ENCODE measurements around the gene VPS45. TPM values are rescaled to one million over a fixed set of nuclear protein-coding genes. Genes with fewer than 3 reads are reported as not detected.

Gene VPS45
- total and polyA plus RNA-seq, 10 donors: 16.2 to 62.8 (median 42.1) TPM

GRCh38 chr1:150065184-150065871, 2.2 kb upstream of the VPS45 start:
- Histone ChIP-seq H3K27ac (peak overlapping the region in 4 of 8 donors; percentile 7 to 93 (median 30)), H3K9me3 (no peaks in the 10 kb centered on the region), H3K27me3 (replicated peaks in 1 of 7) (no peaks in the 10 kb centered on the region), H3K4me3 (no peak overlapping the region), H3K36me3 (peaks cover 0 to 6% (median 0%) of the 10 kb centered on the region in 6 donors), H3K4me1 (peaks cover 3 to 49% (median 34%) of the 10 kb centered on the region in 6 donors)
- WGBS, 5 donors: 70 to 86% (median 75%) methylated on average over 5 of the region's 5 CpGs
- no peak for TF ChIP-seq POLR2AphosphoS5 (IDR thresholded peaks at IDR 0.05)
- no peak for TF ChIP-seq POLR2A (IDR thresholded peaks at IDR 0.05)
- TF ChIP-seq CTCF (IDR thresholded peaks at IDR 0.05 in 8 of 11, conservative IDR thresholded peaks at IDR 0.05 in 3 of 11): no peak
- intact Hi-C loops (cut with DNase I; ENCODE audit: low total_unique reads): no loop called here
- no peak for DNase-seq

DNA sequence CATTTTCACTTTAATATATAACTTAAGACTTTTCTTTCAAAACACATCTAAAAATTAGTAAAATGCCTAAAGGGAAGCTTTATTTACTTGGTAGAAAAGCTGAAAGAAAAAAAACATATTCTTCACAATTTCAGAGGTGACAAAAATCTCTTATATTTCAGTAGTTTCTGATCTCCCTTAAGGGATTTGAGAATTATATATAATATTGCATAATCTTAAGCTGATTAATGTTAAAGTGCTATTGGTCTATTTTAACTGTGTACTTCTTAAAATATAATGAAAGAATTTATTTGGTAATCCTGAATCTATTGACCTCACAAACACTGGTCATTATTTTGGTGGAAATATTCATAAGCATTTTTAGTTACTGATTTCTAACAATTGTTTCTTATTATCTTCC, 1.2 kb upstream of the VPS45 start:
- intact Hi-C loops (cut with DNase I; ENCODE audit: low total_unique reads): no loop called here
- Histone ChIP-seq H3K27ac (peak overlapping the region in 7 of 8 donors; percentile 89 to 95 (median 92)), H3K9me3 (no peaks in the 10 kb centered on the region), H3K27me3 (replicated peaks in 1 of 7) (no peaks in the 10 kb centered on the region), H3K36me3 (peaks cover 0 to 7% (median under 1%) of the 10 kb centered on the region in 6 donors), H3K4me3 (peak overlapping the region in 7 of 8 donors; percentile 64 to 85 (median 70)), H3K4me1 (peaks cover 3 to 55% (median 34%) of the 10 kb centered on the region in 6 donors)
- TF ChIP-seq CTCF (IDR thresholded peaks at IDR 0.05 in 8 of 11, conservative IDR thresholded peaks at IDR 0.05 in 3 of 11) (no peak), POLR2AphosphoS5 (IDR thresholded peaks at IDR 0.05) (no peak), POLR2A (IDR thresholded peaks at IDR 0.05) (no peak)
- DNase-seq: no peak

- H3K27ac ChIP-seq: peak overlapping the region; percentile 88 to 95 (median 92)
- WGBS, 5 donors: 0 to 1% (median 0%) methylated on average over 13 to 18 of the region's 18 CpGs
These were observed 765 bp upstream of the VPS45 start for GRCh38 chr1:150066838-150067183.

More at GRCh38 chr1:150066838-150067183, 765 bp upstream of the VPS45 start:
- no peaks in the 10 kb centered on the region for H3K9me3 ChIP-seq
- TF ChIP-seq POLR2AphosphoS5 (IDR thresholded peaks at IDR 0.05): no peak
- TF ChIP-seq CTCF (IDR thresholded peaks at IDR 0.05 in 8 of 11, conservative IDR thresholded peaks at IDR 0.05 in 3 of 11): no peak
- TF ChIP-seq POLR2A (IDR thresholded peaks at IDR 0.05): no peak
- peak overlapping the region; percentile 64 to 85 (median 70) for H3K4me3 ChIP-seq
- peaks cover 0 to 12% (median 3%) of the 10 kb centered on the region in 6 donors for H3K36me3 ChIP-seq
- H3K4me1 ChIP-seq: peaks cover 3 to 55% (median 34%) of the 10 kb centered on the region in 6 donors
- intact Hi-C loops (cut with DNase I; ENCODE audit: low total_unique reads): no loop called here
- DNase-seq: peak; percentile 85
- H3K27me3 ChIP-seq (replicated peaks in 1 of 7): no peaks in the 10 kb centered on the region
